Measurements from ENCODE around the gene LRRC8D.

The LRRC8D gene

GRCh38 chr1:89834083-89834704, 13.4 kb downstream of the LRRC8D start:
- no peak for DNase-seq

DNA sequence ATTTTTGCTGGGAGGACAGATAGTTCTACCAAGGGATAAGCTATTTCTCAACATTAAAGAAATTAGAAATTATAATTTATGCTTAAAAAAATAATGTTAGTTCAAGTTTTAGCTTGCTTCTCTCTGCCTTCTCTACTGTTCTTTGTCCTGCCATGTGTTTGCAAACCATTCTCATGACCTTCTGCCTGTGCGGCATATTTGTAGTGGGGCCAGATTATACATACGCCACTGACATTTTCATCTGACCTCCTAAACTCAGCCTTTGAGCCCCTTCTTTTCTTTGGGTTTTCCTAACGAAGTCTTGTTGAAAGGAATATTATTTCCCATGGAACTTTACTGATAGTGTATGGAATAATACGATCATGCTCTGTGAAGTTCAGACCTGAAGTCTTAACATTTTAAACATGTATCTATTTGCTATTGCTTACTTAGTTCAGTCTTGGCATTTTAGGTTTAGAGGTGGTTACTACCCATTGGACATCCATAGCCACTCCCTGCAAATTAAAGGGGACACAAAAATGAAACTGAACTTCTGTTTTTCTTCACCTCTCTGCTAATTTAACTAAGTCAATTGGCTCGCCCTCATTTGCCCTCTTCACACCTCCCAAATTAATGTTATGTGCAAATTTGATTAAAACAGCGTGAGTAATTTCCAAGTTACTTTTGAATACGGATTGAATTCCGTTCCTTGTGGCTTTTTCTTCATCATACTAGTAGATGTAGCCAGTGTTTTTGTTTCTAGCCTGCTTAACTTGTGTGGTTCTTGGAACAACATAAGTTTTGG, 15.6 kb downstream of the LRRC8D start:
- no peak for DNase-seq

- no peak for DNase-seq
Measured at GRCh38 chr1:89837036-89837481, 16.2 kb downstream of the LRRC8D start.

- DNase-seq: no peak
Measured at GRCh38 chr1:89837510-89837909, 16.7 kb downstream of the LRRC8D start.

- no peak for DNase-seq
Measured at GRCh38 chr1:89839516-89839915, 18.7 kb downstream of the LRRC8D start.

DNA sequence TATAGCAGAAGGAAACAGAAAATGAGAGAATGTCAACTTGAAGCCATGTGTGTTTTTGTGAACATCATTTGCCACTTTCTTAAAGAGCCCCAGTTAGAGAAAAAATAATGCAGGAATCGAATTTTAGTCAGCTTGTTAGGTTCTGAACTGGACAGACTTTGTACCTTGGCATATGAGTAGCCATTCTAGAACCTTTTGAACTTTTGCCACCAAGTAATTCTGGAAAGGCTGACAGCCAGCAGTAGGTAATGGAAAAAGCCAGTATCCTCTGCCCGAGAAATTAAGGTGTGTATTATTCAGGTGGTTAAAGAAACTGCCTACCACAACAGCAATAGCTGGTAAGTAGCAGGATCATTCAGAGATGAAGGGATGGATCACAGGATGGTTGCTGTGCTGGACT, 20.7 kb downstream of the LRRC8D start:
- DNase-seq: no peak

GRCh38 chr1:89842567-89843272, 21.9 kb downstream of the LRRC8D start:
- DNase-seq: no peak

- DNase-seq: peak; percentile 80 to 83
Measured at GRCh38 chr1:89843273-89844130, 22.7 kb downstream of the LRRC8D start.

DNA sequence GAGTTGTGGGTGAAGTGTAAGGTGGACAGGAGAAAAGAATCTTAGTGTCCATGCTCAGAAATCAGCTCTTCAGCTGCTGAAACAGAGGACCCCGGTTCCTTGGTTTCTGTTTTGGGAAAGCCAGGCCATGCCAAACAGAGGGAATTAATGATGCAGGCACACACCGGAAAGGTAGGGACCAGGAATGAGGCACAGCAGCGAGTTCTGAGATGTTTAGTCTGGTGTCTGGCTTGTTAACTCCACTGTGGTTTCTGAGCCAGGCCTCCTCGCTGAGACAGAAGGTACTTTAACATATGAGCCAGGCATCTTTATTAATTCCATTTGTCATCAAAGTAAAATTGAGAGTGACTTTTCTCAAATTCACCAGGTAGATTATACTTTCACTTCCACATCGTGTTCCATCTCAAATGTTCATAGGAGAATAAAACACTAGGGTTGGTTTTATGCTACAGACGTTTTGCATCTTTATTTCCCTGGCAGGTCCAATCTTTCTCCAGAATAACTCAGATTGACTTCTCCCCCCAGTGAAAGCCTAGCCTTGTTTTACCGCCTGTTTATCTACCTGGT, 23.5 kb downstream of the LRRC8D start:
- DNase-seq: peak; percentile 48 to 64

DNA sequence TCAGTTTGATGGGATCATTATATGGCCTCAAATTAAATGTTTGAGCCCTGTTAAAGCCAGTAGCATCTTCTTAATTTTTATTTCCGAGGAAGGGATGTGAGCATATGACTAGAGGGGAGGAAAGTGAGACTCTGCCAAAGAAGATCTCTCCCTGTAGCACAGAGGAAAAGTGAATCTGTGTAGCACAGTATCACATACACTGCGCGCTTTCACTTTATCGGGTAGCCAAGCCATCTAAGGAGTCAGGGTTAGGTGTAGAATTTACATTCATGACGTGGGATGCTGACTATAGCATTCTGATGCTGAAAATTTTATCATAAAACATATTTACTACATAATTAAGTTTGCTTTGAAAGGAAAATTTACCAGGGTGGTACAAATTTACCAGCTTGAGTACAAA, 24.0 kb downstream of the LRRC8D start:
- DNase-seq: no peak

DNA sequence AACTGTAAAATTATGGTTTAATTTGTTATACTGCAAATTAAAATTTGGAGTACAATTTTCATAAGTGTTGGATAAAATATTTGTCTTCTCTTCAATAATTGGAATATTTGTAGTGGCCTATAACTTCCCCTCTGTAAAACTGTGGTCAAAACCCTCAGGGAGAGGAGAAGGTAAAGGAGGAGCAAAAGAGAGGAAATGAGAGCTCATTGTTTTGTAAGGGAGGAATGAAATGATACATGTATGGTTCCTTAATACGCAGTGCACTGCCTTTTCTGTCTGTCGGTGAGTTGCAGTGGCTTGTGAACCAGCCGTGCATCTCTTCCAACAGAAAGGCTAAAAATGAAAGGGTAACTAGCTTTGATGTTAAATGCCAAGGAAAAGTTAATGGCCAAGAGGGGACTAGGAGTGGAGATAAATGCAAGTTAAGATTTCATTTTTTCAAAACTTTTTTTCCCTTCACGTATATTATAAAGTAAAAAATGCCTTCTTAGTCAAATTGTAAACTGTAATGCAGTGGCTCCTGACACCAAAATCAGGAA, 26.4 kb downstream of the LRRC8D start:
- no peak for DNase-seq

- no peak for DNase-seq
Measured at GRCh38 chr1:89850844-89851415, 30.1 kb downstream of the LRRC8D start.

- DNase-seq: no peak
Measured at GRCh38 chr1:89854140-89854539, 33.3 kb downstream of the LRRC8D start.

DNA sequence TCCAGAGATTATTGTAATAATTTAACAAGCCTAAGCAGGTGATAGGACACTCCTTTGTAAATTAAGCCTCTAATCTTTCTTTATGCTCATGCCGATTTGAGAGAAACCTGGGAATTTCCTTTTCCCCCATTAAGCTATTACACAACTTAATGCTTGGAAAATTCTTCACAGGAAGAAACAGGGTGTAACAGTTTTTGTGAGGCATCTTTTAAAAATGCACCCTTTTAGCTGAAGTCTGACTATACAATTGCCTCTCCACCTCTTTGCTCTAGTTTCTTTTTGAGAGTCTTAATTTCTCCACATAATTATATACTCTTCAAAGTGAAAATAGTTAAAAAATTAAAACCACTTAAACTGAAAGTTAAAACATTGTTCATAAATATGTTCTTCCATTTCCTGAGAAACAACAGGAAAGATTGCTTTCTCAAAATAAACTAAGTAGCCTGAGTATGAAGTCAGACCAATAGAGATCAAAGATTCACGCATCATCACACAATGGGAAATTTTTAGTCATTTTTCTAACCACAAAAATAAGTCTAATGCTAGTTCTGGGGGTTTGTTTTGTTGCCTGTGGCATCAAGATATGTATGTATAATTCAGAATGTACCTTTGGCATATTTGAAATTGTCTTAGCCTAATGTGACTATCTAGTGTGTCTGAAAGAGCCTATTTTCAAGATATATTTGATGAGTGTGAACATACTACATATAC, 34.7 kb downstream of the LRRC8D start:
- DNase-seq: no peak

- DNase-seq: no peak
Measured at GRCh38 chr1:89863165-89863830, 42.5 kb downstream of the LRRC8D start.

- no peak for DNase-seq
Measured at GRCh38 chr1:89865498-89866382, 44.9 kb downstream of the LRRC8D start.

DNA sequence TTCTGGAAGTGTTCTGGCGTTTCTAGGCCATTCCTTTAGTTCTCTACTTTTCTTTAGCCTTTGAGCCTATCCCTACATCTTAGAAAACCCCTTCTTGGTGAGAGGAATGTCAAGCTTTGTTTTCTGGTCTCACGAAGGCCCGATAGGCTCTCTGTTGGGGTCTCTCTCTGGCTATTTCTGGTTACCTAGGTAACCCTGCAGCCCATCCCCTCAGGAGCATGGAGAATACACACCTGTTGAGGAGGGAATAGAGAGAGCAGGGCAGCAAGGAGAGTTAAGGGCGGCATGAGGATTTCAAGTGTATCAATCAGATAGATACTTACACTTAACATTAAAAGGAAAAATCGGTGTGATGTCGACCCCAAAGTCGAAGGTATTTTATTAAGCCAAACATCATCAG, 45.7 kb downstream of the LRRC8D start:
- no peak for DNase-seq

GRCh38 chr1:89870998-89871397, 50.2 kb downstream of the LRRC8D start:
- no peak for DNase-seq

GRCh38 chr1:89871768-89872473, 51.1 kb downstream of the LRRC8D start:
- DNase-seq: no peak
